Breast epithelium (tissue), 4 donors: ENCODE results near the gene CPLANE1. TPM values are rescaled to one million over a fixed set of nuclear protein-coding genes. Genes with fewer than 3 reads are reported as not detected.

ENCODE experiments used
- DNase-seq, 2 donors: peaks; one replicate each; pipeline ENCODE4 v3.0.0-alpha.2; 2019; ENCODE audit warnings: low spot score in 2 of 2
- H3K27ac ChIP-seq, 2 donors: fragments of 200-600 bp; sonication (generic) in 1 of 2; one replicate each; pipeline ENCODE4 v1.5.1; 2016 to 2019; ENCODE audit warnings: mild to moderate bottlenecking in 1 of 2
- H3K27me3 ChIP-seq, 2 donors: fragments of 200-600 bp; sonication (generic) in 1 of 2; one replicate each; pipeline versions ENCODE4 v1.5.1 to v1.6.0; 2017 to 2019; ENCODE audit warnings: control low read depth in 1 of 2, mild to moderate bottlenecking in 1 of 2
- H3K36me3 ChIP-seq: fragments of 200-600 bp; one replicate; pipeline ENCODE4 v1.5.1; 2019
- H3K4me1 ChIP-seq, 2 donors: fragments of 200-600 bp; sonication (generic); one replicate each; pipeline ENCODE4 v1.5.1; 2016 to 2019; ENCODE audit warnings: control low read depth in 1 of 2
- H3K4me3 ChIP-seq, 3 donors: fragments of 200-600 bp; sonication (generic); 1 replicate in 2 of 3; 2 replicates in 1 of 3; pipeline ENCODE4 v1.5.1; 2016 to 2019; ENCODE audit warnings: mild to moderate bottlenecking in 3 of 3, moderate library complexity in 2 of 3
- H3K9me3 ChIP-seq, 2 donors: fragments of 200-600 bp; sonication (generic) in 1 of 2; one replicate each; pipeline ENCODE4 v1.5.1; 2016 to 2019; ENCODE audit warnings: control low read depth in 1 of 2
- CTCF ChIP-seq, 3 donors: fragments of 450-650 bp; IDR thresholded peaks; one replicate each; pipeline ENCODE4 v1.5.1; 2016 to 2017; ENCODE audit warnings: antibody characterized with exemption in 3 of 3, mild to moderate bottlenecking in 3 of 3, moderate library complexity in 3 of 3
- POLR2A ChIP-seq: fragments of 450-650 bp; IDR thresholded peaks from one replicate; pipeline ENCODE4 v1.6.1; 2016; ENCODE audit warnings: antibody characterized with exemption, mild to moderate bottlenecking, moderate library complexity
- POLR2AphosphoS5 ChIP-seq, 3 donors: sonication (generic); formaldehyde crosslinking; IDR thresholded peaks; one replicate each; pipeline ENCODE4 v1.6.1; 2017; ENCODE audit warnings: antibody characterized with exemption in 3 of 3
- intact Hi-C: fragments of 100-400 bp; cut with DNase I; formaldehyde crosslinking; loops from one replicate; pipeline ENCODE4 v1.15.1; 2023; ENCODE audit warnings: low total_unique reads
- total RNA-seq, 3 donors: library from RNA; depleted of rRNA; stranded (reverse); fragments of >200 nt; gene quantifications; one replicate each; pipeline ENCODE4 v1.1.0, GENCODE V29; 2016

Gene CPLANE1
- total RNA-seq, 3 donors from 2014 or later = 31.0 to 55.5 (median 31.5) TPM

- Histone ChIP-seq H3K4me1 (no peaks in the 10 kb centered on the region), H3K36me3 (no peaks in the 10 kb centered on the region), H3K4me3 (no peak overlapping the region), H3K27ac (no peak overlapping the region), H3K27me3 (no peaks in the 10 kb centered on the region), H3K9me3 (no peaks in the 10 kb centered on the region)
- intact Hi-C loops = no loop called here
- TF ChIP-seq POLR2A = no peak
- no peak for TF ChIP-seq POLR2AphosphoS5 (IDR thresholded peaks at IDR 0.05)
- no peak for TF ChIP-seq CTCF (IDR thresholded peaks at IDR 0.05)
- no peak for DNase-seq
Measured at GRCh38 chr5:37121465-37121864, 127.7 kb downstream of the CPLANE1 start.

GRCh38 chr5:37121027-37121426, 128.1 kb downstream of the CPLANE1 start:
- intact Hi-C loops = no loop called here
- TF ChIP-seq CTCF (IDR thresholded peaks at IDR 0.05) (no peak), POLR2AphosphoS5 (IDR thresholded peaks at IDR 0.05) (no peak), POLR2A (no peak)
- Histone ChIP-seq H3K4me1 (no peaks in the 10 kb centered on the region), H3K27me3 (no peaks in the 10 kb centered on the region), H3K4me3 (no peak overlapping the region), H3K9me3 (no peaks in the 10 kb centered on the region), H3K27ac (no peak overlapping the region), H3K36me3 (no peaks in the 10 kb centered on the region)
- no peak for DNase-seq

GRCh38 chr5:37120270-37120669, 128.9 kb downstream of the CPLANE1 start:
- no peaks in the 10 kb centered on the region for H3K36me3 ChIP-seq
- no peaks in the 10 kb centered on the region for H3K27me3 ChIP-seq
- no peak overlapping the region for H3K4me3 ChIP-seq
- H3K9me3 ChIP-seq = no peaks in the 10 kb centered on the region
- DNase-seq = no peak
- no peaks in the 10 kb centered on the region for H3K4me1 ChIP-seq
- H3K27ac ChIP-seq = no peak overlapping the region
- no peak for TF ChIP-seq POLR2A
- no peak for TF ChIP-seq POLR2AphosphoS5 (IDR thresholded peaks at IDR 0.05)
- no peak for TF ChIP-seq CTCF (IDR thresholded peaks at IDR 0.05)
- intact Hi-C loops = no loop called here

GRCh38 chr5:37116359-37116758, 132.8 kb downstream of the CPLANE1 start:
- Histone ChIP-seq H3K4me1 (no peaks in the 10 kb centered on the region), H3K9me3 (no peaks in the 10 kb centered on the region), H3K4me3 (no peak overlapping the region), H3K27ac (no peak overlapping the region), H3K27me3 (no peaks in the 10 kb centered on the region), H3K36me3 (no peaks in the 10 kb centered on the region)
- DNase-seq = no peak
- intact Hi-C loops = no loop called here
- TF ChIP-seq POLR2A = no peak
- no peak for TF ChIP-seq POLR2AphosphoS5 (IDR thresholded peaks at IDR 0.05)
- no peak for TF ChIP-seq CTCF (IDR thresholded peaks at IDR 0.05)

GRCh38 chr5:37112383-37112991, 136.7 kb downstream of the CPLANE1 start:
- TF ChIP-seq CTCF (IDR thresholded peaks at IDR 0.05) (no peak), POLR2AphosphoS5 (IDR thresholded peaks at IDR 0.05) (no peak), POLR2A (no peak)
- peaks cover 2% of the 10 kb centered on the region for H3K36me3 ChIP-seq
- DNase-seq = no peak
- H3K9me3 ChIP-seq = no peaks in the 10 kb centered on the region
- no peaks in the 10 kb centered on the region for H3K27me3 ChIP-seq
- intact Hi-C loops = no loop called here
- no peak overlapping the region for H3K4me3 ChIP-seq
- no peaks in the 10 kb centered on the region for H3K4me1 ChIP-seq
- H3K27ac ChIP-seq = no peak overlapping the region
